ENCODE results near the gene DDI2.

DDI2 gene

GRCh38 chr1:15623435-15623834, 6.2 kb downstream of the DDI2 start:
- H3K27me3 ChIP-seq (ENCODE audit: insufficient read depth, low read length): no peaks in the 10 kb centered on the region
- peaks cover 39% of the 10 kb centered on the region for H3K4me1 ChIP-seq (ENCODE audit: control insufficient read depth, insufficient read depth, low read length, unreplicated experiment)
- H3K36me3 ChIP-seq (ENCODE audit: insufficient read depth, low read length): peaks cover 7% of the 10 kb centered on the region; the same call in 1 of the 2 replicates
- no peak overlapping the region for H3K27ac ChIP-seq (ENCODE audit: low read depth, low read length)
- H2AFZ ChIP-seq (ENCODE audit: low read length, unreplicated experiment): no peak overlapping the region
- H3K79me2 ChIP-seq (ENCODE audit: control insufficient read depth, insufficient read depth, low read length, unreplicated experiment): peaks cover 89% of the 10 kb centered on the region
- H3K4me3 ChIP-seq (ENCODE audit: low read depth, low read length): no peak overlapping the region

GRCh38 chr1:15624133-15624714, 7.0 kb downstream of the DDI2 start:
- H3K4me1 ChIP-seq (ENCODE audit: control insufficient read depth, insufficient read depth, low read length, unreplicated experiment): peaks cover 35% of the 10 kb centered on the region
- no peak overlapping the region for H3K27ac ChIP-seq (ENCODE audit: low read depth, low read length)
- peaks cover 81% of the 10 kb centered on the region for H3K79me2 ChIP-seq (ENCODE audit: control insufficient read depth, insufficient read depth, low read length, unreplicated experiment)
- no peak overlapping the region for H2AFZ ChIP-seq (ENCODE audit: low read length, unreplicated experiment)
- peaks cover 11% of the 10 kb centered on the region; the same call in 1 of the 2 replicates for H3K36me3 ChIP-seq (ENCODE audit: insufficient read depth, low read length)
- H3K27me3 ChIP-seq (ENCODE audit: insufficient read depth, low read length): no peaks in the 10 kb centered on the region
- H3K4me3 ChIP-seq (ENCODE audit: low read depth, low read length): no peak overlapping the region

DNA sequence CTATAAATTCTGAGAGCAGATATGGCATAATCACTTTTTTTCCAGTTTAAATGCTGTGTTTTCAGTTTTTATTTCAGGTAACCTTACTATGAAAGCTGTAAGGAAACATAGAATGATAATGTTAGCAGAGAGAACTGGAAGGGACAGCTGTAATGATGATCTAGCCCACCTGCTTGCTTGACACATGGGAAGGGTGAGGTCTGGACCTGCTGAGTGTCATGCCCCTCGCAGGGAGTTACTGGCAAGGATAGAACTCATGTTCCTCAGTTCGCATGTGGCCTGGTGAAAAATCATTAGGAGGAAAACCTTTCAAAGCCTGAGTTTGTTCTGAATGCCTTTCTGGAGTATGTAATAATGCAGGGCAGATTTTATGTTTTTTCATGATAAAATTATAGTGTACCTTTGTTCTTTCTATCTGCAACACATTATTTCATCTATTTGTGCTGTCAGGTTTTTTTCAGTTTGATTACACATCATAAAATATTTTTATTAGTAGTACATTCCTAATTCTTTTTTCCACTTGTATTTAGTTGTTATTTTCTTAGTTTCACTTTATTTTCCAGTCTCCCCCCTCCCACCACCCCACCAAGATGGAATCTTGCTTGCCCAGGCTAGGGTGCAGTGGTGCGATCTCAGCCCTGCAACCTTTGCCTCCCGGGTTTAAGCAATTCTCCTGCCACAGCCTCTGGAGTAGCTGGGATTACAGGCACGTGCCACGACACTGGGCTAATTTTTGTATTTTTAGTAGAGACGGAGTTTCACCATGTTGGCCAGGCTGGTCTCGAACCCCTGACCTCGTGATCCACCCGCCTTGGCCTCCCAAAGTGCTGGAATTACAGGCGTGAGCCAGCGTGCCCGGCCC, 8.0 kb downstream of the DDI2 start:
- Histone ChIP-seq H3K36me3 (ENCODE audit: insufficient read depth, low read length) (peaks cover 14% of the 10 kb centered on the region; the same call in 1 of the 2 replicates), H3K79me2 (ENCODE audit: control insufficient read depth, insufficient read depth, low read length, unreplicated experiment) (peaks cover 71% of the 10 kb centered on the region), H3K4me3 (ENCODE audit: low read depth, low read length) (no peak overlapping the region), H3K4me1 (ENCODE audit: control insufficient read depth, insufficient read depth, low read length, unreplicated experiment) (peaks cover 25% of the 10 kb centered on the region), H3K27ac (ENCODE audit: low read depth, low read length) (no peak overlapping the region), H2AFZ (ENCODE audit: low read length, unreplicated experiment) (no peak overlapping the region), H3K27me3 (ENCODE audit: insufficient read depth, low read length) (no peaks in the 10 kb centered on the region)

DNA sequence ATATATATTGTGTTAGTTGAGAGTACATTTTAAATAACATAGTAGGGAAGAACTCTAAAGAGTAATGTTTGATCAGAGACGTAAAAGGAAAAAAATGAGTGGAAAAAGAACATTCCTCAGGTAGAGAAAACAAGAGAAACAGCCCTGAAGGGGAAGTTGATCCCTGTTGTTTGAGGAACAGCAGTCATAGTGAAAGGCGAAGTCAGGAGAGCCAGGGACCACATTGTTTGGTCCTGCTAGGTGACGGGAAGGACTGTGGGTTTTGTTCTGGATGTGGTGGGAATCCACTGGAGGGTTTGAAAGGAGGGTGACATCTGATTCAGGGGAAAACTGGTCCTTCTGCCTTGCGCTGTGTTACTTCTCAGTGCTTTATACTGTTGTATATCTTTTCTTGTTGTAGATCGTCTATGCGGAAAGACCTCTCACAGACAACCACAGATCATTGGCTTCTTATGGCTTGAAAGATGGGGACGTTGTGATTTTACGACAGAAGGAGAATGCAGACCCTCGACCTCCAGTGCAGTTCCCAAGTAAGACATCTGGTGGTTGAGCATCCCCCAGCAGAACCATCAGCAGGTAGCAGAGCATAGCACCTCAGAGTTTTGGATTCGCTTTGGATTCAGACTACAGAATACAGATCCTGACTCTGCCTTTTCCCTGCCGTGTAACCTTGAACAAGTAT, 9.2 kb downstream of the DDI2 start:
- Histone ChIP-seq H3K79me2 (ENCODE audit: control insufficient read depth, insufficient read depth, low read length, unreplicated experiment) (peaks cover 60% of the 10 kb centered on the region), H3K4me3 (ENCODE audit: low read depth, low read length) (no peak overlapping the region), H3K36me3 (ENCODE audit: insufficient read depth, low read length) (peaks cover 19% of the 10 kb centered on the region), H2AFZ (ENCODE audit: low read length, unreplicated experiment) (no peak overlapping the region), H3K27ac (ENCODE audit: low read depth, low read length) (no peak overlapping the region), H3K27me3 (ENCODE audit: insufficient read depth, low read length) (no peaks in the 10 kb centered on the region), H3K4me1 (ENCODE audit: control insufficient read depth, insufficient read depth, low read length, unreplicated experiment) (peaks cover 14% of the 10 kb centered on the region)

- Histone ChIP-seq H3K4me1 (ENCODE audit: control insufficient read depth, insufficient read depth, low read length, unreplicated experiment) (peaks cover 4% of the 10 kb centered on the region), H3K79me2 (ENCODE audit: control insufficient read depth, insufficient read depth, low read length, unreplicated experiment) (peaks cover 49% of the 10 kb centered on the region), H3K36me3 (ENCODE audit: insufficient read depth, low read length) (peaks cover 21% of the 10 kb centered on the region), H3K27me3 (ENCODE audit: insufficient read depth, low read length) (no peaks in the 10 kb centered on the region), H2AFZ (ENCODE audit: low read length, unreplicated experiment) (no peak overlapping the region), H3K27ac (ENCODE audit: low read depth, low read length) (no peak overlapping the region), H3K4me3 (ENCODE audit: low read depth, low read length) (no peak overlapping the region)
Observed at GRCh38 chr1:15627343-15627988, 10.2 kb downstream of the DDI2 start.

DNA sequence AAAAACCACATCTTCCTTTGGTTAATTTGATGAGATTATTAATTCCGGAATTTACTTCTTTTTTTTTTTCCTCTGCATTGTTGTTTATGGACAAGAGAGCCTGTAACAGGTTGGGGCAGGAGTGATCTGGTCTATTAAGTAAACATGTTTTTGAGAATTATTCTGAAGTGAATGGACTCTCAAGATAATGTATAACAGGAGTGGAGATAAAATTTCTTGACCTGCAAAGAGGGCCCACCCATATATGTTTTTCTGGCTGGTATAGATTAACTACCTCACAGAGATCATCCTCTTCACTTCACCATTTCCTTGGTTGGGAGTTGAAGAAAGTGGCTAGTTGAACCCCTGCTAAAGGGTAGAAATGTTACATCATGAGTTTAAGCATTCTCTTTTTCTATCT, 10.7 kb downstream of the DDI2 start:
- Histone ChIP-seq H3K27me3 (ENCODE audit: insufficient read depth, low read length) (no peaks in the 10 kb centered on the region), H2AFZ (ENCODE audit: low read length, unreplicated experiment) (no peak overlapping the region), H3K4me3 (ENCODE audit: low read depth, low read length) (no peak overlapping the region), H3K79me2 (ENCODE audit: control insufficient read depth, insufficient read depth, low read length, unreplicated experiment) (peaks cover 44% of the 10 kb centered on the region), H3K27ac (ENCODE audit: low read depth, low read length) (no peak overlapping the region), H3K4me1 (ENCODE audit: control insufficient read depth, insufficient read depth, low read length, unreplicated experiment) (no peaks in the 10 kb centered on the region), H3K36me3 (ENCODE audit: insufficient read depth, low read length) (peaks cover 21% of the 10 kb centered on the region)

DNA sequence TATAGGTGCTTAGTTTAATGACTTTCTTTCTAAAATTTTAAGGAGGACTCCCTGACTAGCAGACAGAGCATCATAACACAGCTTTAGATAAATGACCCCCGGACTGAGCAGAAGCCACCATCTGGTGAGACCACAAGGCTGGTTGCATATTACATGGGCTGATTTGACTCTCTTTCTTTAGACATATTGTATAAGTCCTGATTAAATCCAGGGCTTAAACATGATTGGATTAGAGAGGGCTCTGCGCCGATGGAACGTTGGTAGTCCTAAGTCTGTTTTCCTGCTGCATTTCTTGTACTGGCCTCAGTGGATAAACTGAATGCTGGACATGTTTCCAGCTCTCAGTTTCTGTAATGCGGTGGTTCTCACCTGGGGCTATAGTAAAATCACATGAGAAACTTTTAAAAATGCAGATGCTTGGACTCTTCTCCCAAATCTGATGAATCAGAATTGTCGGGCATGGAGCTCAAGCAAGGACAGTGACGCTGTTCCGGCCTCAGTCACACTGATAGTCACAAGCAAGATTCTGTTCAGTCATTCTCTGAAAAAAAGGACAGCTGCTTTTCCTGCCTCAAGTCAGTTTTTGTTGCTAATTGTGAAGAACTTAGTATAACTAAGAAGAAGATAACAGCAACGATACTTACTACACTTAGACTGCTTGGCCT, 16.6 kb downstream of the DDI2 start:
- Histone ChIP-seq H3K4me1 (ENCODE audit: control insufficient read depth, insufficient read depth, low read length, unreplicated experiment) (no peaks in the 10 kb centered on the region), H3K36me3 (ENCODE audit: insufficient read depth, low read length) (peaks cover 23% of the 10 kb centered on the region), H3K79me2 (ENCODE audit: control insufficient read depth, insufficient read depth, low read length, unreplicated experiment) (no peaks in the 10 kb centered on the region), H3K27me3 (ENCODE audit: insufficient read depth, low read length) (no peaks in the 10 kb centered on the region), H3K4me3 (ENCODE audit: low read depth, low read length) (no peak overlapping the region), H3K27ac (ENCODE audit: low read depth, low read length) (no peak overlapping the region), H2AFZ (ENCODE audit: low read length, unreplicated experiment) (no peak overlapping the region)

DNA sequence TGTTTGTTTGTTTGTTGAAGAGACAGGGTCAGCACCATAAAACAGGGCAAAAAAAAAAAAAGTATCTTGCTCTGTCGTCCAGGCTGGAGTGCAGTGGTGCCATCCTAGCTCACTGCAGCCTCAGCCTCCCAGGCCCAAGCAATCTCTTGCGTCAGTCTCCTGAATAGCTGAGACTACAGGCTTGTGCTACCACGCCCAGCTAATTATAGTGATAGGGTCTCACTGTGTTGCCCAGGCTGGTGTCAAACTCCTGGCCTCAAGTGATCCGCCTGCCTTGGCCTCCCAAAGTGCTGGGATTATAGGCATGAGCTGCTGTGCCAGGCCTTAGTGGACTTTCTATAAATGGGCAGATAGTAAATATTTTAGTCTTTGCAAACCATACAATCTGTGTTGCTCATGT, 19.2 kb downstream of the DDI2 start:
- no peak overlapping the region for H2AFZ ChIP-seq (ENCODE audit: low read length, unreplicated experiment)
- H3K27ac ChIP-seq (ENCODE audit: low read depth, low read length): no peak overlapping the region
- H3K4me3 ChIP-seq (ENCODE audit: low read depth, low read length): no peak overlapping the region
- peaks cover 23% of the 10 kb centered on the region for H3K36me3 ChIP-seq (ENCODE audit: insufficient read depth, low read length)
- H3K79me2 ChIP-seq (ENCODE audit: control insufficient read depth, insufficient read depth, low read length, unreplicated experiment): no peaks in the 10 kb centered on the region
- no peaks in the 10 kb centered on the region for H3K4me1 ChIP-seq (ENCODE audit: control insufficient read depth, insufficient read depth, low read length, unreplicated experiment)
- H3K27me3 ChIP-seq (ENCODE audit: insufficient read depth, low read length): no peaks in the 10 kb centered on the region

DNA sequence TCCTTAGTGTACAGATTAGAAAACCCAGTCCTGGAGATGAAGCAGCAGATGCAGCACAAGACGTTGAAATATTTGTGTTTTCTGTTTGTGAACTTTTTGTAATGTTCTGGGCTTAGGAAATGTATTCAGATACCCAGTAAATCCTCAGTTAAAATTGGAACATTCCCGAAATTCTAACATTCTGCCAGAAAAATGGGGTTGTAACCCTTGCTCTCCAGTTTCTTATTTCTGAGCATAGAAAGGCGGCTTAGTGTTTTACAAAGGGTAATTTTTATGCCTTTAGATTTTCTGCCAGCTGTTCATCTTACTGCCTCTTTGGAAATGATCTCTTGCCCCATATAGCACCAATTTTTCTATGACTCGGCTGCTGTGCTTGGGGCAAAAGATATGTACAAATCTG, 20.6 kb downstream of the DDI2 start:
- H3K27me3 ChIP-seq (ENCODE audit: insufficient read depth, low read length): no peaks in the 10 kb centered on the region
- no peaks in the 10 kb centered on the region for H3K79me2 ChIP-seq (ENCODE audit: control insufficient read depth, insufficient read depth, low read length, unreplicated experiment)
- no peak overlapping the region for H2AFZ ChIP-seq (ENCODE audit: low read length, unreplicated experiment)
- peaks cover 21% of the 10 kb centered on the region for H3K36me3 ChIP-seq (ENCODE audit: insufficient read depth, low read length)
- no peak overlapping the region for H3K4me3 ChIP-seq (ENCODE audit: low read depth, low read length)
- H3K27ac ChIP-seq (ENCODE audit: low read depth, low read length): no peak overlapping the region
- H3K4me1 ChIP-seq (ENCODE audit: control insufficient read depth, insufficient read depth, low read length, unreplicated experiment): no peaks in the 10 kb centered on the region

DNA sequence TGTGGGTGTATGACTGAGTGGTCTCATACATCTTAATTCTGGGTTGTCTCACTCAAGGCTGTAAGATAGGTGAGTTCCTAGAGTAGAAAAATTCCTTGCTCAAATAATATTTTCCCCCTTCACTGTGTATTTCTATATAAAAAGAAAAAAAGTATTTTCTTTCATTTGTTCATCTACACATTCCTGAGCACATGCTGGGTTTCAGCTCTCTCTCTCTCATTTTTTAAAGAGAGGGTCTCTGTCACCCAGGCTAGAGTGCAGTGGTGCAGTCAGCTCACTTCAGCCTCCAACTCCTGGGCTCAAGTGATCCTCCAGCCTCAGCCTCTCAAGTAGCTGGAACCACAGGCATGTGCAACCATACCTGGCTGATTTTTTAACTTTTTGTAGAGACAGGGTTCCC, 22.0 kb downstream of the DDI2 start:
- H2AFZ ChIP-seq (ENCODE audit: low read length, unreplicated experiment): no peak overlapping the region
- H3K36me3 ChIP-seq (ENCODE audit: insufficient read depth, low read length): peaks cover 16% of the 10 kb centered on the region
- no peak overlapping the region for H3K27ac ChIP-seq (ENCODE audit: low read depth, low read length)
- no peaks in the 10 kb centered on the region for H3K27me3 ChIP-seq (ENCODE audit: insufficient read depth, low read length)
- no peaks in the 10 kb centered on the region for H3K79me2 ChIP-seq (ENCODE audit: control insufficient read depth, insufficient read depth, low read length, unreplicated experiment)
- H3K4me1 ChIP-seq (ENCODE audit: control insufficient read depth, insufficient read depth, low read length, unreplicated experiment): no peaks in the 10 kb centered on the region
- H3K4me3 ChIP-seq (ENCODE audit: low read depth, low read length): no peak overlapping the region

All from ACC112 (cell line).